ENCODE results near the gene FAM174B. TPM values are rescaled to one million over a fixed set of nuclear protein-coding genes. Genes with fewer than 3 reads are reported as not detected.

Gene FAM174B
- total and polyA plus RNA-seq, 2 donors (not counting 1 experiment from before 2014, with no cell fraction given) = 0.03 to 1.9 TPM

DNA sequence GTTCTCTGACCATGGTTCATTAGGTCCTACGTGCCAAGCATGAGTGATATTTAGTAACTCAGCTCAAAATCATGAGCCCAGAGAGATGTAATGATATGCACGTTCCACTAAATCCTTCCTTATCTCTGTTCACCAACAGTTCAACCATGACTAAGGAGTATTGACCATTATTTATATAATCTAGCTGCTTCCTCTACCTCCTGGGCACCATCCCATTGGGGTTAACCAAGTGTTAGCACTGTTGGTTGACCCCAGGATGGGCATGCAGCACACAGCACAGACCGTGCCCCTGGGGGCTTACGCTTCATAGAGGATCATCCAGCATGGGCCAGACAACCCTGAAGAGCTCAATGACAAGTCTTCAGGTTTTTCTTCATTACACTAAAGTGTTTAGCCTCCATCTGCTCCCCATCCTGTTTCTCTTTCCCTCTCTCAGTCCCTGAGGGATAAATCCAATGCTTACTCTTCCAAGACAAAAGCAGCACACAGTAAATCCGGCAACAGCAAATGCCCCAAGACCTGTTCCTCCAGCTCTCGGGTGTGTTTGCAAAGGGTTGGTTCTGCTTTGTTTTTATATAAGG lies 10.4 kb downstream of the FAM174B start:
- no peaks in the 10 kb centered on the region for H3K27me3 ChIP-seq (replicated peaks in 1 of 4; ENCODE audit: control extremely low read depth in 1 of 4, control insufficient read depth in 3 of 4, insufficient read depth in 4 of 4, low read length in 3 of 4)
- H3K27me3 Mint-ChIP-seq = peaks cover 13% of the 10 kb centered on the region
- no peaks in the 10 kb centered on the region for H3K79me2 ChIP-seq (ENCODE audit: control insufficient read depth, insufficient read depth, low read length)
- WGBS (ENCODE audit: insufficient coverage) = 90% methylated on average over 4 of the region's 6 CpGs
- no peak overlapping the region for H3K4me3 ChIP-seq (ENCODE audit: control extremely low read depth in 1 of 5, extremely low read depth in 1 of 5, insufficient read depth in 1 of 5, low read depth in 2 of 5, low read length in 4 of 5)
- H3K27ac ChIP-seq (ENCODE audit: low read length in 2 of 2) = no peak overlapping the region
- no peaks in the 10 kb centered on the region for H3K36me3 ChIP-seq (replicated peaks in 1 of 2; ENCODE audit: control extremely low read depth in 1 of 2, control insufficient read depth in 1 of 2, extremely low read depth in 1 of 2, insufficient read depth in 2 of 2, low read length in 1 of 2)
- H3K9me3 Mint-ChIP-seq (ENCODE audit: insufficient read depth) = no peaks in the 10 kb centered on the region
- H3K4me1 ChIP-seq (ENCODE audit: control insufficient read depth in 2 of 2, insufficient read depth in 2 of 2, low read length in 2 of 2) = no peaks in the 10 kb centered on the region
- no peak for DNase-seq
- no peak for ATAC-seq (ENCODE audit: low read depth)
- TF ChIP-seq, protein P1, sequence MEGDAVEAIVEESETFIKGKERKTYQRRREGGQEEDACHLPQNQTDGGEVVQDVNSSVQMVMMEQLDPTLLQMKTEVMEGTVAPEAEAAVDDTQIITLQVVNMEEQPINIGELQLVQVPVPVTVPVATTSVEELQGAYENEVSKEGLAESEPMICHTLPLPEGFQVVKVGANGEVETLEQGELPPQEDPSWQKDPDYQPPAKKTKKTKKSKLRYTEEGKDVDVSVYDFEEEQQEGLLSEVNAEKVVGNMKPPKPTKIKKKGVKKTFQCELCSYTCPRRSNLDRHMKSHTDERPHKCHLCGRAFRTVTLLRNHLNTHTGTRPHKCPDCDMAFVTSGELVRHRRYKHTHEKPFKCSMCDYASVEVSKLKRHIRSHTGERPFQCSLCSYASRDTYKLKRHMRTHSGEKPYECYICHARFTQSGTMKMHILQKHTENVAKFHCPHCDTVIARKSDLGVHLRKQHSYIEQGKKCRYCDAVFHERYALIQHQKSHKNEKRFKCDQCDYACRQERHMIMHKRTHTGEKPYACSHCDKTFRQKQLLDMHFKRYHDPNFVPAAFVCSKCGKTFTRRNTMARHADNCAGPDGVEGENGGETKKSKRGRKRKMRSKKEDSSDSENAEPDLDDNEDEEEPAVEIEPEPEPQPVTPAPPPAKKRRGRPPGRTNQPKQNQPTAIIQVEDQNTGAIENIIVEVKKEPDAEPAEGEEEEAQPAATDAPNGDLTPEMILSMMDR (IDR thresholded peaks at IDR 0.05) = no peak
- TF ChIP-seq EZH2 (IDR thresholded peaks at IDR 0.05; ENCODE audit: borderline replicate concordance, insufficient read depth, low read depth, low read length, poor library complexity, severe bottlenecking) = no peak
- H3K4me1 Mint-ChIP-seq = no peaks in the 10 kb centered on the region
- no peaks in the 10 kb centered on the region for H4K20me1 ChIP-seq (ENCODE audit: control insufficient read depth, insufficient read depth, low read length, poor library complexity, severe bottlenecking)
- no peak overlapping the region for H2AFZ ChIP-seq (ENCODE audit: insufficient read depth, low read depth, low read length, poor library complexity, severe bottlenecking)
- no peak overlapping the region for H3K27ac Mint-ChIP-seq
- intact Hi-C loops (cut with micrococcal nuclease) = no loop called here
- ChIA-PET CTCF (no interaction called here), POLR2A (no interaction called here)
- H3K9me3 ChIP-seq (ENCODE audit: control extremely low read depth in 1 of 3, control insufficient read depth in 2 of 3, insufficient read depth in 1 of 3, low read length in 2 of 3) = peaks cover 0 to 5% (median 0%) of the 10 kb centered on the region in 3 donors
- H3K4me2 ChIP-seq (replicated peaks; ENCODE audit: low read depth, low read length, poor library complexity, severe bottlenecking) = no peak overlapping the region
- H3K4me3 Mint-ChIP-seq = no peak overlapping the region
- H3K9ac ChIP-seq (ENCODE audit: low read length) = no peak overlapping the region

- no peak overlapping the region for H3K4me3 ChIP-seq (ENCODE audit: control extremely low read depth in 1 of 5, extremely low read depth in 1 of 5, insufficient read depth in 1 of 5, low read depth in 2 of 5, low read length in 4 of 5)
- H2AFZ ChIP-seq (ENCODE audit: insufficient read depth, low read depth, low read length, poor library complexity, severe bottlenecking) = no peak overlapping the region
- DNase-seq = no peak
- H3K79me2 ChIP-seq (ENCODE audit: control insufficient read depth, insufficient read depth, low read length) = no peaks in the 10 kb centered on the region
- 83% methylated on average over 12 of the region's 13 CpGs for WGBS (ENCODE audit: insufficient coverage)
- no peaks in the 10 kb centered on the region for H3K4me1 ChIP-seq (ENCODE audit: control insufficient read depth in 2 of 2, insufficient read depth in 2 of 2, low read length in 2 of 2)
- no peak for TF ChIP-seq EZH2 (IDR thresholded peaks at IDR 0.05; ENCODE audit: borderline replicate concordance, insufficient read depth, low read depth, low read length, poor library complexity, severe bottlenecking)
- TF ChIP-seq, protein P1 (IDR thresholded peaks at IDR 0.05) = no peak
- no peak overlapping the region for H3K27ac ChIP-seq (ENCODE audit: low read length in 2 of 2)
- H4K20me1 ChIP-seq (ENCODE audit: control insufficient read depth, insufficient read depth, low read length, poor library complexity, severe bottlenecking) = no peaks in the 10 kb centered on the region
- H3K4me3 Mint-ChIP-seq = no peak overlapping the region
- no peaks in the 10 kb centered on the region for H3K4me1 Mint-ChIP-seq
- H3K27me3 Mint-ChIP-seq = peaks cover 12% of the 10 kb centered on the region
- H3K9me3 ChIP-seq (ENCODE audit: control extremely low read depth in 1 of 3, control insufficient read depth in 2 of 3, insufficient read depth in 1 of 3, low read length in 2 of 3) = peaks cover 0 to 6% (median 0%) of the 10 kb centered on the region in 3 donors
- H3K4me2 ChIP-seq (replicated peaks; ENCODE audit: low read depth, low read length, poor library complexity, severe bottlenecking) = no peak overlapping the region
- H3K27me3 ChIP-seq (replicated peaks in 1 of 4; ENCODE audit: control extremely low read depth in 1 of 4, control insufficient read depth in 3 of 4, insufficient read depth in 4 of 4, low read length in 3 of 4) = no peaks in the 10 kb centered on the region
- H3K36me3 ChIP-seq (replicated peaks in 1 of 2; ENCODE audit: control extremely low read depth in 1 of 2, control insufficient read depth in 1 of 2, extremely low read depth in 1 of 2, insufficient read depth in 2 of 2, low read length in 1 of 2) = no peaks in the 10 kb centered on the region
- H3K27ac Mint-ChIP-seq = no peak overlapping the region
- ATAC-seq (ENCODE audit: low read depth) = no peak
- CTCF ChIA-PET = no interaction called here
- H3K9me3 Mint-ChIP-seq (ENCODE audit: insufficient read depth) = no peaks in the 10 kb centered on the region
- POLR2A ChIA-PET = no interaction called here
- intact Hi-C loops (cut with micrococcal nuclease) = no loop called here
- no peak overlapping the region for H3K9ac ChIP-seq (ENCODE audit: low read length)
These were observed 11.4 kb downstream of the FAM174B start for GRCh38 chr15:92643849-92644815.
